ENCODE data around the gene APOBEC3H.

Gene APOBEC3H

GRCh38 chr22:39089928-39090327, 7.1 kb upstream of the APOBEC3H start:
- no peak for TF ChIP-seq CTCF (IDR thresholded peaks at IDR 0.05; ENCODE audit: low read depth, low read length)
- H3K4me3 ChIP-seq (ENCODE audit: low read depth, low read length): no peak overlapping the region

GRCh38 chr22:39090426-39091064, 6.5 kb upstream of the APOBEC3H start:
- no peak overlapping the region for H3K4me3 ChIP-seq (ENCODE audit: low read depth, low read length)
- no peak for TF ChIP-seq CTCF (IDR thresholded peaks at IDR 0.05; ENCODE audit: low read depth, low read length)

GRCh38 chr22:39091126-39092081, 5.6 kb upstream of the APOBEC3H start:
- H3K4me3 ChIP-seq (ENCODE audit: low read depth, low read length): no peak overlapping the region
- no peak for TF ChIP-seq CTCF (IDR thresholded peaks at IDR 0.05; ENCODE audit: low read depth, low read length)

- no peak overlapping the region for H3K4me3 ChIP-seq (ENCODE audit: low read depth, low read length)
- TF ChIP-seq CTCF (IDR thresholded peaks at IDR 0.05; ENCODE audit: low read depth, low read length): no peak
These were observed 4.8 kb upstream of the APOBEC3H start for GRCh38 chr22:39092111-39092862.

GRCh38 chr22:39094717-39095389, 2.2 kb upstream of the APOBEC3H start:
- no peak for TF ChIP-seq CTCF (IDR thresholded peaks at IDR 0.05; ENCODE audit: low read depth, low read length)
- no peak overlapping the region for H3K4me3 ChIP-seq (ENCODE audit: low read depth, low read length)

- no peak overlapping the region for H3K4me3 ChIP-seq (ENCODE audit: low read depth, low read length)
- no peak for TF ChIP-seq CTCF (IDR thresholded peaks at IDR 0.05; ENCODE audit: low read depth, low read length)
These were observed 1.1 kb upstream of the APOBEC3H start for GRCh38 chr22:39095971-39096370.

Data from WI38 (cell line).